NCI-H2029 (cell line): ENCODE measurements around the gene NFYC.

Experiments used
- DNase-seq: peaks from one replicate; lab custom pipeline; 2025; lab: John Stamatoyannopoulos, UW

NFYC gene

GRCh38 chr1:40760984-40761383 is 69.5 kb downstream of the NFYC start:
- DNase-seq: no peak

- no peak for DNase-seq
These were observed 70.8 kb downstream of the NFYC start for GRCh38 chr1:40762144-40762923.

- no peak for DNase-seq
These were observed 72.4 kb downstream of the NFYC start for GRCh38 chr1:40763742-40764532.

- no peak for DNase-seq
These were observed 73.5 kb downstream of the NFYC start for GRCh38 chr1:40764981-40765380.

- DNase-seq: no peak
These were observed 74.5 kb downstream of the NFYC start for GRCh38 chr1:40766017-40766416.

GRCh38 chr1:40766560-40766959 is 75.1 kb downstream of the NFYC start:
- no peak for DNase-seq

GRCh38 chr1:40768146-40768990 is 76.9 kb downstream of the NFYC start:
- DNase-seq: no peak

- peak; percentile 42 for DNase-seq
These were observed 78.3 kb downstream of the NFYC start for GRCh38 chr1:40769815-40770214.

GRCh38 chr1:40770296-40771070 is 79.0 kb downstream of the NFYC start:
- no peak for DNase-seq

GRCh38 chr1:40772146-40772955 is 80.8 kb downstream of the NFYC start:
- peak; percentile 65 for DNase-seq

- peak; percentile 48 for DNase-seq
These were observed 82.3 kb downstream of the NFYC start for GRCh38 chr1:40773748-40774265.

GRCh38 chr1:40774266-40774998 is 82.9 kb downstream of the NFYC start:
- peak; percentile 88 for DNase-seq

GRCh38 chr1:40776236-40777072 is 85.0 kb downstream of the NFYC start:
- DNase-seq: no peak

- DNase-seq: no peak
These were observed 85.9 kb downstream of the NFYC start for GRCh38 chr1:40777224-40777970.

- DNase-seq: no peak
These were observed 89.4 kb downstream of the NFYC start for GRCh38 chr1:40780678-40781607.

- DNase-seq: no peak
These were observed 90.1 kb downstream of the NFYC start for GRCh38 chr1:40781608-40781971.

GRCh38 chr1:40782371-40782956 is 91.0 kb downstream of the NFYC start:
- DNase-seq: peak; percentile 77
